Activated CD8-positive, alpha-beta T cell treated with anti-CD3 and anti-CD28 coated beads for 36 hours (primary cell): Measurements from ENCODE around the gene COLEC12. TPM values are rescaled to one million over a fixed set of nuclear protein-coding genes. Genes with fewer than 3 reads are reported as not detected.

Experiments
- ATAC-seq: fragments of 200-7000 bp; cut with Tn5 transposase; one replicate; pipeline ENCODE4 v1.10.0; 2021; ENCODE audit warnings: mild to moderate bottlenecking, moderate library complexity
- CTCF ChIA-PET: fragments of 350-600 bp; sonication (Branson Sonifier 250); formaldehyde crosslinking; loops from one replicate; lab custom pipeline; 2021; ENCODE audit warnings: antibody characterized with exemption; lab: Charles Lee
- POLR2A ChIA-PET: fragments of 350-600 bp; sonication (Branson Sonifier 250); formaldehyde crosslinking; loops from one replicate; lab custom pipeline; 2021; ENCODE audit warnings: antibody characterized with exemption; lab: Charles Lee
- DNase-seq: peaks from one replicate; pipeline ENCODE4 v3.0.0-alpha.2; 2020
- H3K27ac Mint-ChIP-seq: one replicate; pipeline ENCODE4 v1.8.0; 2021; ENCODE audit warnings: mild to moderate bottlenecking, mixed read lengths
- H3K27me3 Mint-ChIP-seq: one replicate; pipeline ENCODE4 v1.8.0; 2021; ENCODE audit warnings: mixed read lengths
- H3K36me3 Mint-ChIP-seq: one replicate; pipeline ENCODE4 v1.8.0; 2021; ENCODE audit warnings: low read depth, mixed read lengths
- H3K4me1 Mint-ChIP-seq: one replicate; pipeline ENCODE4 v1.8.0; 2021; ENCODE audit warnings: low read depth, mixed read lengths
- H3K4me3 Mint-ChIP-seq: one replicate; pipeline ENCODE4 v1.8.0; 2021; ENCODE audit warnings: mild to moderate bottlenecking, moderate library complexity, mixed read lengths
- H3K9me3 Mint-ChIP-seq: one replicate; pipeline ENCODE4 v1.8.0; 2021; ENCODE audit warnings: mixed read lengths
- intact Hi-C: fragments of 100-400 bp; cut with micrococcal nuclease; formaldehyde crosslinking; loops from one replicate; pipeline ENCODE4 v1.10.0; 2022
- total RNA-seq, 2 experiments: library from RNA; stranded (reverse); gene quantifications; one replicate each; pipeline ENCODE4 v1.2.3, GENCODE V29; 2021
- TF ChIP-seq, protein P1 (sequence below): fragments of 200-600 bp; IDR thresholded peaks from one replicate; pipeline ENCODE4 v1.8.0; 2022; ENCODE audit warnings: antibody characterized with exemption, mild to moderate bottlenecking

The COLEC12 gene
- total RNA-seq, 2 experiments from 2014 or later, result not detected

DNA sequence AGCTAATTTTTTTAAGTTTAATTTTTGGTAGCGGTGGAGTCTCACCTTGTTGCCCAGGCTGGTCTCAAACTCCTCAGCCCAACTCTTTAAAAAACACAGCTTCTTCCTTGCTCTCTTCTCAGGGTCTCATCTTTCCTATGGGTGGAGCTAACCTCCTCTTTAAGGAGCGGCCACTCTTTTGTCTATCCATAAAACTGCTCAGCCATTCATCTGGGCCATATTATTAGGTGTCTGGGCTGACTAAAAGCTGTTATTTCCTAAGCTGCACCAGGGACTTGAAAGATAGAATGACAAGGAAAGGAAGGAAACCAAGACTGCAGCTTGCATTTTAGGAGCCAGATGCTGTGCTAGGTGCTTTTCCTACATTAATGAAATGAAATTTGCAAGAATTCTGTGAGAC is 196.9 kb downstream of the COLEC12 start:
- peaks cover 13% of the 10 kb centered on the region for H3K27me3 Mint-ChIP-seq
- no peaks in the 10 kb centered on the region for H3K4me1 Mint-ChIP-seq
- H3K4me3 Mint-ChIP-seq, result no peak overlapping the region
- no peak for ATAC-seq
- H3K27ac Mint-ChIP-seq, result no peak overlapping the region
- no peak for DNase-seq
- TF ChIP-seq, protein P1, sequence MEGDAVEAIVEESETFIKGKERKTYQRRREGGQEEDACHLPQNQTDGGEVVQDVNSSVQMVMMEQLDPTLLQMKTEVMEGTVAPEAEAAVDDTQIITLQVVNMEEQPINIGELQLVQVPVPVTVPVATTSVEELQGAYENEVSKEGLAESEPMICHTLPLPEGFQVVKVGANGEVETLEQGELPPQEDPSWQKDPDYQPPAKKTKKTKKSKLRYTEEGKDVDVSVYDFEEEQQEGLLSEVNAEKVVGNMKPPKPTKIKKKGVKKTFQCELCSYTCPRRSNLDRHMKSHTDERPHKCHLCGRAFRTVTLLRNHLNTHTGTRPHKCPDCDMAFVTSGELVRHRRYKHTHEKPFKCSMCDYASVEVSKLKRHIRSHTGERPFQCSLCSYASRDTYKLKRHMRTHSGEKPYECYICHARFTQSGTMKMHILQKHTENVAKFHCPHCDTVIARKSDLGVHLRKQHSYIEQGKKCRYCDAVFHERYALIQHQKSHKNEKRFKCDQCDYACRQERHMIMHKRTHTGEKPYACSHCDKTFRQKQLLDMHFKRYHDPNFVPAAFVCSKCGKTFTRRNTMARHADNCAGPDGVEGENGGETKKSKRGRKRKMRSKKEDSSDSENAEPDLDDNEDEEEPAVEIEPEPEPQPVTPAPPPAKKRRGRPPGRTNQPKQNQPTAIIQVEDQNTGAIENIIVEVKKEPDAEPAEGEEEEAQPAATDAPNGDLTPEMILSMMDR, result no peak
- intact Hi-C loops, result no loop called here
- no peaks in the 10 kb centered on the region for H3K9me3 Mint-ChIP-seq
- POLR2A ChIA-PET, result interaction anchor here (0.8 kb wide), 1 partner anchor 83 kb away, joined by 4 read pairs; no protein-coding TSS in a partner anchor
- CTCF ChIA-PET, result interaction anchor here (1.2 kb wide), 1 partner anchor 23 kb away, joined by 4 read pairs; no protein-coding TSS in a partner anchor
- no peaks in the 10 kb centered on the region for H3K36me3 Mint-ChIP-seq

DNA sequence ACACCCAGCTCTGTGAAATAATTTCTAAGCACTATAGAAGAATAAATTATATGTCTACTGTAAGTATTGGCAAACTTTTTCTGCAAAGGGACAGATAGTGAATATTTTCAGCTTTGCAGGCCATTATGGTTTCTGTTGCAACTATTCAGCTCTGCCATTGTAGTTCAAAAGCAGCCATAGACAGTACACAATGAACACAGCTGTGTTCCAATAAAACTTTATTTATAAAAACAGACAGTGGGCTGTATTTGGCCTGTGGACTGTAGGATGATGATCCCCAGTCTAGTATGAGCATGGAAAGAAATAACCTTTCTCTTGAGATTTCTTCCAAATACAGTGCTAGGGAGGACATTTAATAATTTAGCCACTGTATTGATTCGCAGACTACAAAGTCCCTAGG is 197.5 kb downstream of the COLEC12 start:
- DNase-seq, result no peak
- Mint-ChIP-seq H3K9me3 (no peaks in the 10 kb centered on the region), H3K4me1 (no peaks in the 10 kb centered on the region), H3K36me3 (no peaks in the 10 kb centered on the region), H3K27me3 (peaks cover 13% of the 10 kb centered on the region), H3K27ac (no peak overlapping the region), H3K4me3 (no peak overlapping the region)
- ATAC-seq, result no peak
- TF ChIP-seq, protein P1, result no peak
- ChIA-PET CTCF (interaction anchor here (1.2 kb wide), 1 partner anchor 22 kb away, joined by 4 read pairs; no protein-coding TSS in a partner anchor), POLR2A (no interaction called here)
- intact Hi-C loops, result no loop called here

GRCh38 chr18:302097-302496 is 198.4 kb downstream of the COLEC12 start:
- intact Hi-C loops, result no loop called here
- DNase-seq (no peak), ATAC-seq (no peak)
- H3K27ac Mint-ChIP-seq, result no peak overlapping the region
- H3K9me3 Mint-ChIP-seq, result no peaks in the 10 kb centered on the region
- peaks cover 11% of the 10 kb centered on the region for H3K27me3 Mint-ChIP-seq
- ChIA-PET CTCF (no interaction called here), POLR2A (no interaction called here)
- TF ChIP-seq, protein P1, result no peak
- H3K4me3 Mint-ChIP-seq, result no peak overlapping the region
- H3K36me3 Mint-ChIP-seq, result no peaks in the 10 kb centered on the region
- no peaks in the 10 kb centered on the region for H3K4me1 Mint-ChIP-seq

GRCh38 chr18:297936-298335 is 202.6 kb downstream of the COLEC12 start:
- DNase-seq (no peak), ATAC-seq (no peak)
- POLR2A ChIA-PET, result no interaction called here
- CTCF ChIA-PET, result no interaction called here
- H3K27me3 Mint-ChIP-seq, result peaks cover 13% of the 10 kb centered on the region
- H3K27ac Mint-ChIP-seq, result no peak overlapping the region
- H3K9me3 Mint-ChIP-seq, result no peaks in the 10 kb centered on the region
- TF ChIP-seq, protein P1, result no peak
- H3K4me1 Mint-ChIP-seq, result no peaks in the 10 kb centered on the region
- H3K36me3 Mint-ChIP-seq, result no peaks in the 10 kb centered on the region
- intact Hi-C loops, result no loop called here
- no peak overlapping the region for H3K4me3 Mint-ChIP-seq

GRCh38 chr18:295756-296490 is 204.6 kb downstream of the COLEC12 start:
- Mint-ChIP-seq H3K4me1 (no peaks in the 10 kb centered on the region), H3K36me3 (no peaks in the 10 kb centered on the region), H3K4me3 (no peak overlapping the region), H3K27me3 (peaks cover 11% of the 10 kb centered on the region), H3K9me3 (no peaks in the 10 kb centered on the region), H3K27ac (no peak overlapping the region)
- TF ChIP-seq, protein P1, result no peak
- ChIA-PET CTCF (interaction anchor here (0.6 to 1.3 kb wide), 2 partner anchors 14 to 44 kb away, joined by 3 read pairs; no protein-coding TSS in a partner anchor), POLR2A (no interaction called here)
- intact Hi-C loops, result no loop called here
- DNase-seq (no peak), ATAC-seq (no peak)
